Renal cortical epithelial cell (primary cell): Measurements from ENCODE around the gene SH3RF3. TPM values are rescaled to one million over a fixed set of nuclear protein-coding genes. Genes with fewer than 3 reads are reported as not detected.

Source experiments
- DNase-seq: peaks from one replicate; pipeline ENCODE4 v3.0.0-alpha.2; 2011; ENCODE audit warnings: low read depth
- total RNA-seq: library from RNA; depleted of rRNA; stranded (reverse); fragments of >200 nt; gene quantifications from 2 replicates; pipeline ENCODE4 v1.2.3, GENCODE V29; 2014

SH3RF3 gene
- total RNA-seq, 1 donor from 2014 or later = 0.40 TPM

DNA sequence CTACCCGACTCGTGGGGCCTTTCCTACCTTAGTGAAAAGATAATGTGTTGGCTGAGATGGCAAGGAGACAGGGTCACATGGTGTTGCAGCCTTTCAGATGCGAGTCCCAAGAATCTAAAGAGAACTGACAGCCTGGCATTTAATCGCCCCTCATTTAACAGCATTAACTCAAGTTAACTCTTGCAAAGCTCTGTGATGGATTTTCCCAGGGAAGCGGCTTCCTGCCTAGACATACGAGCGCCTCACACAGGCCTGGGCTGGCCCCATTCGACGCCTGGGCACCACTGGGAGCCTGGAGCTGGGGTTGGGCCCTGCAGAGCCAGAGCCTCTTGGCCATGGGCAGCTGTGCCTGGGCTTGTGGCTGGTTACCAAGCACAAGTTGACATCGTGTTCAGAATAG, 344.0 kb downstream of the SH3RF3 start:
- no peak for DNase-seq

DNA sequence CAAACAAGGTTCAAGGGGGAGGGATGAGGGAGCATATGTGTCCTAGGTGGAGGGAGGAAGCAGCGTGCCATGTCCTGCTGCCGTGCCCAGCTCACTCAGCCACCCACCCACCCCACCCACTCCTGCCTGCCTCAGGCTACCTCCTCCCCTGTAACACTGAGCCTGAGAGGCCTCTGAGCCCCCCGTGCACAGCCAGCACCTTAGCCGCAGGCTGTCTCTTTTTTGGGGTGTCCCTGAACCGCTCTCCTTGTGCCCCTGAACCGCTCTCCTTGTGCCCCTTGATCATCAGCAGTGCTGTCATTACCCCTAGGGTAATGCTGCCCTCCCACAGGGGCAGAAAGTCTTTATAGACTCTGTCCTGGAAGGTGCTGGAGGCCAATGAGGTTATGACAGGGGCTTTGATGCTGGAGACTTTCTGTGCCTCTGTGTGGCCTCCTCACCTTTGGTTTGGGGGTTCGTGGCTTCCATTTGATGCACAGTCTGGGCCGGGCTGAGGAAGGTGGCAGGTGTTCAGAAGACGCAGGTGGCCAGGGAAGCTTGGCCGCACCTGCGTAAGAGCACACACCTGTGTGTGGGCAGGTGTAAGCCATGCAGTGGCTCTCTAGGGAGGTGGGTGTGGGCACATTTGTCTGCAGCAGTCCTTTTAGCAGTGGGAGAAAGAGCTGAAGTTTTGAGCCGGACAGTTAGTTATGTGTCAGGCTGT, 344.8 kb downstream of the SH3RF3 start:
- no peak for DNase-seq

DNA sequence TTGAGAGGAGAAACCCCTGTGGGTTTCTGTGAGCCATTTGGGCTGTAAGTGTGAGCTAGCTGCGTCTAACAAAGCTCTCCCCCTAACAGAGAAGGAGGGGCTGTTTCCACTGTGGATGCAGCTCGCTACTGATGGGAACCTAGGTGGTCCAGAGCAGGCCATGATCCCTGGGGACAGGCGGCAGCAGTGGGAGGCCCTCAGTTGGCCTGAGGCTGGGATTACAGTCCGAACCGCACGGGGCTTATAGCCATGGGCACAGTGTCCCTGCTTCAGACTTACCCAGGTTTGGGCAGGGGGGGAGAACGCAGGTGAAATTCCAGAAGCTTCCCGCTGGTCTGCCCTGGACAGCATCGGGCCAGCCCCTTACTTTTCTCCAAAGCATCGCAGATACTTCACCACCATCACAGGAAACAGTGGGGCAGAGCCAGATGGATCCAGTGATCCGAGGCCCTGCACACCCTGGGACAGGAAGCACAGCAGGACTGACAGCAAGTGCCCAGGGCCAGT, 345.4 kb downstream of the SH3RF3 start:
- DNase-seq = no peak

- DNase-seq = no peak
Measured at GRCh38 chr2:109475531-109476210, 346.7 kb downstream of the SH3RF3 start.

DNA sequence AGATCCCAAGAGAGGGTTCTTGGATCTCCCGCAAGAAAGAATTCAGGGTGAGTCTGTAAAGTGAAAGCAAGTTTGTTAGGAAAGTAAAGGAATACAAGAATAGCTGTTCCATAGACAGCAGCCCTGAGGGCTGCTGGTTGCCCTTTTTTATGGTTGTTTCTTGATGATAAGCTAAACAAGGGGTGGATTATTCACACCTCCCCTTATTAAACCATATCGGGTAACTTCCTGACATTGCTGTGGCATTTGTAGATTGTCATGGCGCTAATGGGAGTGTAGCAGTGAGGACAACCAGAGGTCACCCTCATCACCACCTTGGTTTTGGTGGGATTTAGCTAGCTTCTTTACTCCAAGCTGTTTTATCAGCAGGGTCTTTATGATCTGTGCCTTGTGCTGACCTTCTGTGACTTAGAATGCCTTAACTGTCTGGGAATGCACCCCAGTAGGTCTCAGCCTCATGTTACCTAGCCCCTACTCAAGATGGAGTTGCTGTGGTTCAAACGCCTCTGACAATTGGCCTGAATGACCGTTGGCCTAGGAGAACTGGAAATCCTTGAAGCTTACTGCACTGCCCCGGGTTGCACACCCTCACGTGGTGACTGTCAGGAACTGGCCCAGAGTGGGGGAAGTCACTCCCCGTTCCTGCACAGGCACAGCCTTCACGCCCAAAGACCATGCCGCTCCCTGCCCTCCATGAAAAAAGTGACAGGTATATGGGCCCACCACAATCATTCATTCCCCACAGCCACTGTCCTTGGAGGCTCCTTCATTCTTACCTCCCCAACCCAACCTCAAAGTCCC, 347.8 kb downstream of the SH3RF3 start:
- no peak for DNase-seq

- DNase-seq = no peak
Measured at GRCh38 chr2:109478906-109479493, 350.0 kb downstream of the SH3RF3 start.

DNA sequence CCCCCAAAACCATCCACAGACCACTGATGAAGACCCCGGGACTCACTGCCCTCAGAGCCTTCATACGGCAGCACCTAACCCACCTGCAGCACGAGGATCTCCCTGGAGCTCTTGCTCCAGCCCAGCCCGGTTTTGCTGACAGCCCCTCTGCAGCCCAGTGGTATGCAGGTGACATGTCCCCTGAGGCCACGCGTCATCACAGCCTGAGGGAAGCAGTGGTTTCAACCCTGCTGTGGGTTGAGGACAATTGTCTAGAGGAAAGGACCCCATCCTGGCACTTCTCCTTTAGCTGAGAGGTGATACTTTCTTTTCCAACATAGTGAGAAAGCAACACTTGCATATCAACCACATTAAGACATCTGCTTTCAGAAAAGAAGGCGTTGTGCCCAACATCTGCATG, 350.8 kb downstream of the SH3RF3 start:
- DNase-seq = no peak

- no peak for DNase-seq
Measured at GRCh38 chr2:109480486-109481195, 351.6 kb downstream of the SH3RF3 start.

DNA sequence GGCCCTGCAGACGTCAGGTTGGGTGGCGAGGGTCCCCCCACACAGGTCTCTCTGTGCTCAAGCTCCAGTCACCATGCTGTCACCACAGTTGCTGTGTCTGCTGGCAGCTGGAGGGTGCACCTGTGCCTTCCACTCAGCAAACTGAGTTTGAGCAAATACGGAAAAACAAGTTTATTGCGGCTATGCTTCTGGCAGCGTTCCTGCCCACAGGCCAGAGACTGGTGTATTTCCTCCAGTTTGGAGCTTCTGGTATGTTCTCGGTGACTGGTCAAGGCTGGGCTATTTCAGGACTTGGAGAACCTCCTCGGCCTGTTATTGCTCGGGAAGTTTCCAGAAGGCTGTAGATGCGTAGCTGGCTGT, 352.2 kb downstream of the SH3RF3 start:
- no peak for DNase-seq

GRCh38 chr2:109481599-109481998, 352.6 kb downstream of the SH3RF3 start:
- no peak for DNase-seq

DNA sequence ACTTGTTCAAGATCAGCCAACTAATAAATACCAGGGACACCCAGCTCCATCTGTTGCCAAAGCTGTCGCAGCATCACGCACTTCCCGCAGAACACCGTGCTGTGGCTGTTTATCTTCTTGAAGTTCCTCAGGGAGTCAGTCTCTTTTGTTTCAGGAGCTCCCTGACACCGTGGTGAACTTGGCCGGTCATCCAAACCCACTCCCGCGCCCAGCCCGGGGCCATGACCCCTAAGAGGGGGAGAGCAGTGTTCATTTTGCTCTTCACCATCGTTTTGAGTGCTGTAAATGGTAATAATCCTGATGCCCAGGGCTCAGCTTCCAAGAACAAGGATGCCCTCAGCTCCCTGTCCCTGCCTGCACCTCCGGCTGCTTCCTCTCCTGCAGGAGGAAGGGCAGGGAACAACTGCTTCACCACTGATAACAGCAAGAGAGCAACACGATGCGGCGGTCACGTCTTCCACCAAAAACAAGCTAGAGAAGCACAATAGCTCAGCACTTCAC, 353.4 kb downstream of the SH3RF3 start:
- no peak for DNase-seq

- DNase-seq = no peak
Measured at GRCh38 chr2:109486711-109487535, 357.9 kb downstream of the SH3RF3 start.

DNA sequence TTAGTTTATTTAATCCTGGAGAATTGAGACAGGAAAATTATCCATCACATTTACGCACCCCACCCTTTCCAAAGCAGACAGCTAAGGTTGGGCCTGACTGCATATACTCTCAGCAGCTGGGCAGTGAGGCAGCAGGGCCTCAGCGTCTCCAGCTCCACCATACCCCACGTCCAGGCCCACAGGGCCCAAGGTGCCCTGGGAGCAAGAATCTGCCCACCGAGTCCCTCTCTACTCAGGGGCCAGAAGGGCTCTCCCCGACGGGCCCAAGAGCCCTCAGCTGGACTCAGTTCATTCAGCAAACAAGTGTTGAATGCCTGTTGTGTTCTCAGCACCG, 358.5 kb downstream of the SH3RF3 start:
- DNase-seq = no peak

- DNase-seq = no peak
Measured at GRCh38 chr2:109487871-109488655, 359.1 kb downstream of the SH3RF3 start.

GRCh38 chr2:109489296-109489695, 360.3 kb downstream of the SH3RF3 start:
- DNase-seq = no peak

GRCh38 chr2:109493176-109493935, 364.4 kb downstream of the SH3RF3 start:
- DNase-seq = no peak

DNA sequence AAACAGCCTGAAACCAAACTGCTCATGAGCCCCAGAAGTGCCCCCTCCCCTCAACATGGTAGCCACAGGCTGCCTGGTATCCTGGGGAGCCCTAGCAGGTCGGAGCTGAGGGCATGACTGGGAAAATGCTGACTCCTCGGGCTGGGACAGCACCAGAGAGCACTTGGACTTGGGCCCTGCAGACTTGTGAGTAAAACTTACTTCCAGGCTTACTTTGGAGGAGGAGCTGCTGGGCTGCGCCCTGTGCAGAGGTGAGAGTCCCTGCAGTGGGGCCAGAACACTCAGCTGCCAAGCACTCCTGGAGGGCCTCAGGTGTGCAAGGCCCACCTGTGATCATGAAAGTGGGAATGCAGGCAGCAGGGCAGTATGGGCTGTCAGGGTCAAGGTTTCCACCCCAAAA, 365.3 kb downstream of the SH3RF3 start:
- no peak for DNase-seq

DNA sequence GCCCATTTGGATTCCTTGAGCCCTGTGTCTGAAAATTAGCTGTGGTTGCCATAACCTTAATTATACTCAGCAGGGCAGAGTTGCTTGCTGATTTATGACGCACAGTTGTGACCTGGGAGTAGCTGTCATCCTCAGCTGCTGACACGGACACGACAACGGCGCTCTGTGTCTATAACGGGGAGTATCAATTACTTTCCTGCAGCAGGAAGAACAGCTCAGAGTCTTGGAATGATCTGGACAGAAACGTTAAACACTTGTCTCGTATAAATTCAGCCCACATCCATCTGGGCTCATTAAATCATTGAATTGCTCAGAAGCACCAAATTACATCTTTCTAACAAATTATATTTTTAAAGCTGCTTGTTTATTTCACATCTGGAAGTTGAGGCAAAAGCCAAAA, 368.5 kb downstream of the SH3RF3 start:
- no peak for DNase-seq
